GM12892 (cell line): ENCODE measurements around the gene PIAS1.

Experiments
- POLR2A ChIP-seq: IDR thresholded peaks from 2 replicates; pipeline ENCODE4 v1.6.1; 2011; ENCODE audit warnings: low read depth, low read length, control low read depth
- POLR2AphosphoS5 ChIP-seq: IDR thresholded peaks from 2 replicates; pipeline ENCODE4 v1.6.1; 2011; ENCODE audit warnings: low read depth, low read length, control low read depth

DNA sequence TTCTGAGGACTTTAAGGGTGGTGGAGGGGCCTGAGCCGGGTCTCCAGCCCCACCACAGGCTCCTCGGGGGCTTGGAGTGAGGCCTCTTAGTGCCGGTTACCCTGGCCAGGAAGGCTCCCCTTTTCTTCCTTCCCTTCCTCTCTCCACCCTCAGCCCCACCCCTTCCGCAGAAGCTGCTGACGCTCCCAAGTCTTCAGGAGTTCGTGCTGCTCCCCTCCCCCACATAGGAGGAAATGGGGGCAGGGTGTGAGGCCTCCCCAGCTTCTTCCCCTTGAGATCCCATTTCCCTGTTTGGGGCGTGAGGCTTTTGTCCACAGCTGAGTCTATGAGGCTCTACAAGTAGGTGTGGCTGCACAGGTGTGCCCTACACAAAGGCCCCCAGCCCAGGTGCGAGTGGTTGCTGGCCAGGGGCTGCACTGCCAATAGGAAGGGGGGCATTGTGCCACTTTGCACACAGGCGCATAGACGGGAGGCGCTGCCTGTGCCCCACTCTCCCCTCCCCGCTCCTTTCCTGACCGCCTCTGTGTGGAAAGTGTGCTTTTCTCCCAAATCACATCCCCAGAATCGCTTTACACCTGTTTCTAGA is 151.9 kb downstream of the PIAS1 start:
- no peak for TF ChIP-seq POLR2A
- no peak for TF ChIP-seq POLR2AphosphoS5
